GM12864 (cell line): Measurements from ENCODE around the gene GLE1.

Source experiments
- DNase-seq: peaks from one replicate; pipeline ENCODE4 v3.0.0-alpha.2; 2011; ENCODE audit warnings: low read depth
- H3K4me3 ChIP-seq: 2 replicates; pipeline ENCODE4 v1.5.1; 2011; ENCODE audit warnings: mild to moderate bottlenecking, low read depth, low read length, control low read depth
- CTCF ChIP-seq: IDR thresholded peaks from 2 replicates; pipeline ENCODE4 v1.5.1; 2011; ENCODE audit warnings: low read depth, mild to moderate bottlenecking, moderate library complexity, low read length, control low read depth, inconsistent platforms; ENCODE audit errors: missing control alignments

GLE1 gene

GRCh38 chr9:128532581-128532980 lies 28.1 kb downstream of the GLE1 start:
- TF ChIP-seq CTCF: no peak
- DNase-seq: no peak
- no peak overlapping the region for H3K4me3 ChIP-seq

GRCh38 chr9:128540634-128541360 lies 36.3 kb downstream of the GLE1 start:
- no peak for DNase-seq
- no peak for TF ChIP-seq CTCF

GRCh38 chr9:128546504-128546903 lies 42.0 kb downstream of the GLE1 start:
- DNase-seq: no peak
- no peak overlapping the region for H3K4me3 ChIP-seq
- TF ChIP-seq CTCF: no peak

More at GRCh38 chr9:128540634-128541360, 36.3 kb downstream of the GLE1 start:
- no peak overlapping the region for H3K4me3 ChIP-seq

GRCh38 chr9:128548876-128549275 lies 44.4 kb downstream of the GLE1 start:
- DNase-seq: no peak
- TF ChIP-seq CTCF: no peak
- no peak overlapping the region for H3K4me3 ChIP-seq

GRCh38 chr9:128550226-128550625 lies 45.7 kb downstream of the GLE1 start:
- no peak overlapping the region for H3K4me3 ChIP-seq
- no peak for TF ChIP-seq CTCF
- no peak for DNase-seq

- no peak for DNase-seq
- TF ChIP-seq CTCF: no peak
- peak overlapping the region; percentile 87; the same call in 1 of the 2 replicates for H3K4me3 ChIP-seq
These were observed 46.5 kb downstream of the GLE1 start for GRCh38 chr9:128550770-128551656.
